IMR-90 (cell line): ENCODE measurements around the gene PRORP. TPM values are rescaled to one million over a fixed set of nuclear protein-coding genes. Genes with fewer than 3 reads are reported as not detected.

Experiments
- ATAC-seq: fragments of 200-7000 bp; cut with Tn5 transposase; 2 replicates; pipeline ENCODE4 v1.9.1; 2020; ENCODE audit warnings: low read depth, mild to moderate bottlenecking, moderate library complexity
- BruUV-seq: library from RNA; stranded (reverse); fragments of 400-500 nt; replicated peaks from 2 replicates; lab custom pipeline; 2021; lab: Mats Ljungman, UMichigan
- CTCF ChIA-PET: fragments of 300-600 bp; formaldehyde crosslinking; extraction: SDS; loops from one replicate; lab custom pipeline; 2021; ENCODE audit warnings: antibody characterized with exemption; lab: Yijun Ruan, JAX
- POLR2A ChIA-PET: fragments of 300-600 bp; sonication (Branson Sonifier 250); formaldehyde crosslinking; loops from one replicate; lab custom pipeline; 2022; ENCODE audit warnings: antibody characterized with exemption; ENCODE audit not compliant: unreplicated experiment; lab: Charles Lee
- DNase-seq: peaks from one replicate; pipeline ENCODE4 v3.0.0; 2013
- H2AFZ ChIP-seq: replicated peaks from 2 replicates; pipeline ENCODE3; 2013; ENCODE audit warnings: low read length, mild to moderate bottlenecking; ENCODE audit not compliant: poor library complexity
- H2AK5ac ChIP-seq: 2 replicates; pipeline ENCODE4 v1.6.1; 2013; ENCODE audit warnings: low read depth, low read length, inconsistent platforms
- H2AK9ac ChIP-seq: replicated peaks from 2 replicates; pipeline ENCODE3; 2013; ENCODE audit warnings: mild to moderate bottlenecking, low read depth, low read length, moderate library complexity; ENCODE audit not compliant: poor library complexity
- H2BK120ac ChIP-seq: 2 replicates; pipeline ENCODE4 v1.6.1; 2013; ENCODE audit warnings: low read depth, low read length, inconsistent platforms
- H2BK15ac ChIP-seq: 3 replicates; pipeline ENCODE4 v1.6.1; 2013; ENCODE audit warnings: low read depth, low read length, inconsistent platforms
- H2BK20ac ChIP-seq: 2 replicates; pipeline ENCODE4 v1.6.1; 2013; ENCODE audit warnings: low read depth, mild to moderate bottlenecking, inconsistent platforms, low read length, moderate library complexity
- H2BK5ac ChIP-seq: 2 replicates; pipeline ENCODE4 v1.6.1; 2013; ENCODE audit warnings: mild to moderate bottlenecking, low read depth, low read length, inconsistent platforms; ENCODE audit not compliant: poor library complexity, severe bottlenecking
- H3K14ac ChIP-seq: replicated peaks from 2 replicates; pipeline ENCODE4 v1.6.1; 2013; ENCODE audit warnings: low read depth, low read length, inconsistent platforms
- H3K18ac ChIP-seq: 2 replicates; pipeline ENCODE4 v1.6.1; 2013; ENCODE audit warnings: low read depth, low read length, control low read depth
- H3K23ac ChIP-seq: 2 replicates; pipeline ENCODE4 v1.6.1; 2013; ENCODE audit warnings: low read depth, low read length, inconsistent platforms
- H3K27ac ChIP-seq: 2 replicates; pipeline ENCODE4 v1.5.1; 2013; ENCODE audit warnings: mild to moderate bottlenecking, control low read depth, low read length; ENCODE audit not compliant: insufficient read depth
- H3K27me3 ChIP-seq: 2 replicates; pipeline ENCODE4 v1.6.1; 2013; ENCODE audit warnings: low read length; ENCODE audit not compliant: control insufficient read depth, insufficient read depth
- H3K36me3 ChIP-seq: 2 replicates; pipeline ENCODE4 v1.6.1; 2013; ENCODE audit warnings: low read length, mixed read lengths; ENCODE audit not compliant: control insufficient read depth, insufficient read depth
- H3K4ac ChIP-seq: 2 replicates; pipeline ENCODE4 v1.6.1; 2013; ENCODE audit warnings: low read depth, low read length, inconsistent platforms
- H3K4me1 ChIP-seq: 2 replicates; pipeline ENCODE4 v1.6.1; 2013; ENCODE audit warnings: low read length, mixed read lengths; ENCODE audit not compliant: control insufficient read depth, insufficient read depth
- H3K4me2 ChIP-seq: 2 replicates; pipeline ENCODE4 v1.6.1; 2013; ENCODE audit warnings: low read depth, mild to moderate bottlenecking, control low read depth, low read length, moderate library complexity
- H3K4me3 ChIP-seq: 2 replicates; pipeline ENCODE4 v1.5.1; 2013; ENCODE audit warnings: low read depth, mild to moderate bottlenecking, control low read depth, low read length, moderate library complexity; ENCODE audit not compliant: insufficient read depth
- H3K56ac ChIP-seq: 2 replicates; pipeline ENCODE4 v1.6.1; 2013; ENCODE audit warnings: low read length, inconsistent platforms; ENCODE audit not compliant: insufficient read depth; ENCODE audit errors: extremely low read depth
- H3K79me1 ChIP-seq, 2 experiments: 2 replicates each; pipeline ENCODE4 v1.6.1; 2013; ENCODE audit warnings: low read length in 2 of 2, inconsistent platforms in 1 of 2, low read depth in 1 of 2
- H3K9ac ChIP-seq: 2 replicates; pipeline ENCODE4 v1.6.1; 2013; ENCODE audit warnings: low read depth, low read length, control low read depth
- H3K9me1 ChIP-seq: 2 replicates; pipeline ENCODE4 v1.6.1; 2013; ENCODE audit warnings: low read length, inconsistent platforms; ENCODE audit not compliant: insufficient read depth
- H3K9me3 ChIP-seq: 2 replicates; pipeline ENCODE4 v1.6.1; 2013; ENCODE audit warnings: low read length; ENCODE audit not compliant: control insufficient read depth, insufficient read depth
- H4K20me1 ChIP-seq: 2 replicates; pipeline ENCODE4 v1.6.1; 2013; ENCODE audit warnings: low read length, inconsistent platforms; ENCODE audit not compliant: insufficient read depth
- H4K5ac ChIP-seq: 2 replicates; pipeline ENCODE4 v1.6.1; 2013; ENCODE audit warnings: mild to moderate bottlenecking, low read depth, low read length, control low read depth
- H4K8ac ChIP-seq, 2 experiments: 2 replicates each; pipeline ENCODE4 v1.6.1; 2013; ENCODE audit warnings: low read depth in 2 of 2, low read length in 2 of 2, control low read depth in 1 of 2, inconsistent platforms in 1 of 2
- H4K91ac ChIP-seq: 2 replicates; pipeline ENCODE4 v1.6.1; 2013; ENCODE audit warnings: low read depth, low read length, inconsistent platforms; ENCODE audit not compliant: insufficient read depth
- BHLHE40 ChIP-seq: fragments of 150-350 bp; IDR thresholded peaks from 2 replicates; pipeline ENCODE4 v1.6.1; 2016; ENCODE audit warnings: mild to moderate bottlenecking, low read depth, low read length
- CEBPB ChIP-seq: IDR thresholded peaks from 2 replicates; pipeline ENCODE4 v1.6.1; 2012; ENCODE audit warnings: low read depth, low read length, improper control_type of control experiment
- CHD1 ChIP-seq: IDR thresholded peaks from 2 replicates; pipeline ENCODE4 v1.6.1; 2012; ENCODE audit warnings: low read depth, low read length, improper control_type of control experiment
- CTCF ChIP-seq: conservative IDR thresholded peaks from 2 replicates; pipeline ENCODE4 v1.5.1; 2012; ENCODE audit warnings: mild to moderate bottlenecking, low read depth, low read length, improper control_type of control experiment
- FOS ChIP-seq: fragments of 150-350 bp; IDR thresholded peaks from 2 replicates; pipeline ENCODE4 v1.6.1; 2016; ENCODE audit warnings: low read depth, low read length
- MAFK ChIP-seq: IDR thresholded peaks from 2 replicates; pipeline ENCODE4 v1.6.1; 2012; ENCODE audit warnings: low read depth, low read length, improper control_type of control experiment
- MAZ ChIP-seq: IDR thresholded peaks from 2 replicates; pipeline ENCODE4 v1.6.1; 2012; ENCODE audit warnings: low read depth, mild to moderate bottlenecking, low read length, improper control_type of control experiment, moderate library complexity, borderline replicate concordance
- MXI1 ChIP-seq: IDR thresholded peaks from 2 replicates; pipeline ENCODE4 v1.6.1; 2012; ENCODE audit warnings: low read depth, mild to moderate bottlenecking, low read length, moderate library complexity, borderline replicate concordance
- NFE2L2 ChIP-seq: fragments of 150-350 bp; IDR thresholded peaks from 2 replicates; pipeline ENCODE4 v1.6.1; 2016; ENCODE audit warnings: low read depth, mild to moderate bottlenecking, low read length
- POLR2A ChIP-seq: IDR thresholded peaks from 2 replicates; pipeline ENCODE4 v1.6.1; 2012; ENCODE audit warnings: mild to moderate bottlenecking, low read depth, low read length
- RAD21 ChIP-seq: IDR thresholded peaks from 2 replicates; pipeline ENCODE4 v1.6.1; 2012; ENCODE audit warnings: low read length, improper control_type of control experiment
- RCOR1 ChIP-seq: IDR thresholded peaks from 2 replicates; pipeline ENCODE4 v1.6.1; 2012; ENCODE audit warnings: mild to moderate bottlenecking, low read length, improper control_type of control experiment; ENCODE audit not compliant: insufficient replicate concordance
- RFX5 ChIP-seq: IDR thresholded peaks from 2 replicates; pipeline ENCODE4 v1.8.0; 2012; ENCODE audit warnings: low read depth, mild to moderate bottlenecking, low read length, moderate library complexity
- SMC3 ChIP-seq: fragments of 150-350 bp; IDR thresholded peaks from 2 replicates; pipeline ENCODE4 v1.6.1; 2016; ENCODE audit warnings: low read depth, mild to moderate bottlenecking, antibody characterized with exemption, low read length, moderate library complexity
- WGBS, 2 experiments: methylation state at CpG; one replicate each; pipeline versions ENCODE4 v1.1.5 to v1.1.7; 2013; ENCODE audit warnings: missing lambda C conversion rate in 2 of 2; ENCODE audit not compliant: insufficient read length in 1 of 2; ENCODE audit errors: extremely low coverage in 2 of 2; 5-methylcytosine and 5-hydroxymethylcytosine counted together
- dilution Hi-C: fragments of 300-500 bp; cut with HindIII; formaldehyde crosslinking; loops from one replicate; pipeline ENCODE4 v1.14.3; 2018; ENCODE audit warnings: low sequenced_read_pairs; ENCODE audit not compliant: unreplicated experiment
- in situ Hi-C: fragments of 300-500 bp; cut with MboI; formaldehyde crosslinking; loops from 3 replicates; pipeline ENCODE4 v1.14.3; 2019; ENCODE audit warnings: low sequenced_read_pairs, inconsistent platforms, mixed read lengths
- intact Hi-C: fragments of 100-400 bp; cut with micrococcal nuclease; formaldehyde crosslinking; loops from 2 replicates; pipeline ENCODE4 v1.10.0; 2022
- polyA plus RNA-seq, 3 experiments: library from polyadenylated mRNA; depleted of rRNA; stranded (reverse); fragments of >200 nt; gene quantifications; 2 replicates each; pipeline ENCODE4 v1.2.3, GENCODE V29; 2012; ENCODE audit warnings: low replicate concordance in 1 of 3
- total RNA-seq: library from RNA; depleted of rRNA; stranded (reverse); fragments of >200 nt; gene quantifications from 2 replicates; pipeline ENCODE4 v1.2.3, GENCODE V29; 2012
- TF ChIP-seq, protein P1 (sequence below): fragments of 150-350 bp; IDR thresholded peaks from 2 replicates; pipeline ENCODE4 v1.6.1; 2016; ENCODE audit warnings: low read depth, mild to moderate bottlenecking, low read length, moderate library complexity, borderline replicate concordance
- TF ChIP-seq, protein P2 (sequence below): fragments of 150-350 bp; IDR thresholded peaks from 2 replicates; pipeline ENCODE4 v1.6.1; 2017; ENCODE audit warnings: mild to moderate bottlenecking, antibody characterized with exemption, low read length, low read depth

Gene PRORP
- total and polyA plus RNA-seq, 2 of the 4 experiments (the other 2 are of a cell fraction): 18.0 to 50.5 TPM

GRCh38 chr14:35163384-35163783, 41.0 kb downstream of the PRORP start:
- Histone ChIP-seq H3K4ac (no peak overlapping the region), H4K20me1 (no peaks in the 10 kb centered on the region), H4K5ac (no peak overlapping the region), H3K4me2 (no peak overlapping the region), H3K9me1 (peaks cover 7% of the 10 kb centered on the region), H3K23ac (no peak overlapping the region), H3K56ac (no peak overlapping the region), H2BK15ac (no peak overlapping the region), H3K36me3 (peaks cover 3% of the 10 kb centered on the region), H3K79me1 (peaks cover 10 to 30% of the 10 kb centered on the region in 2 experiments), H2BK5ac (no peak overlapping the region), H3K4me1 (peaks cover 8% of the 10 kb centered on the region), H4K91ac (no peak overlapping the region), H3K14ac (no peak overlapping the region), H3K27ac (no peak overlapping the region), H3K27me3 (no peaks in the 10 kb centered on the region), H3K18ac (no peak overlapping the region), H3K9ac (no peak overlapping the region), H2AK9ac (no peak overlapping the region), H3K9me3 (no peaks in the 10 kb centered on the region), H3K4me3 (no peak overlapping the region), H2BK20ac (no peak overlapping the region), H2BK120ac (no peak overlapping the region), H2AFZ (no peak overlapping the region), H2AK5ac (no peak overlapping the region), H4K8ac (no peak overlapping the region)
- BruUV-seq: no TSS peak
- no peak for DNase-seq
- POLR2A ChIA-PET: no interaction called here
- dilution Hi-C loops: no loop called here
- CTCF ChIA-PET: no interaction called here
- no peak for ATAC-seq
- WGBS, 2 experiments: no CpG with 5 or more reads among the region's 1 CpG
- intact Hi-C loops: loop anchor here (5.0 kb wide), 1 partner anchor 49 kb away; no protein-coding TSS in a partner anchor
- TF ChIP-seq FOS (no peak), BHLHE40 (no peak), CHD1 (no peak), MXI1 (no peak), NFE2L2 (no peak), RAD21 (no peak), POLR2A (no peak), CEBPB (no peak), CTCF (no peak), SMC3 (no peak), RCOR1 (no peak), MAZ (no peak), MAFK (no peak), RFX5 (no peak)
- TF ChIP-seq, protein P1, sequence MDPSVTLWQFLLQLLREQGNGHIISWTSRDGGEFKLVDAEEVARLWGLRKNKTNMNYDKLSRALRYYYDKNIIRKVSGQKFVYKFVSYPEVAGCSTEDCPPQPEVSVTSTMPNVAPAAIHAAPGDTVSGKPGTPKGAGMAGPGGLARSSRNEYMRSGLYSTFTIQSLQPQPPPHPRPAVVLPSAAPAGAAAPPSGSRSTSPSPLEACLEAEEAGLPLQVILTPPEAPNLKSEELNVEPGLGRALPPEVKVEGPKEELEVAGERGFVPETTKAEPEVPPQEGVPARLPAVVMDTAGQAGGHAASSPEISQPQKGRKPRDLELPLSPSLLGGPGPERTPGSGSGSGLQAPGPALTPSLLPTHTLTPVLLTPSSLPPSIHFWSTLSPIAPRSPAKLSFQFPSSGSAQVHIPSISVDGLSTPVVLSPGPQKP: no peak
- TF ChIP-seq, protein P2, sequence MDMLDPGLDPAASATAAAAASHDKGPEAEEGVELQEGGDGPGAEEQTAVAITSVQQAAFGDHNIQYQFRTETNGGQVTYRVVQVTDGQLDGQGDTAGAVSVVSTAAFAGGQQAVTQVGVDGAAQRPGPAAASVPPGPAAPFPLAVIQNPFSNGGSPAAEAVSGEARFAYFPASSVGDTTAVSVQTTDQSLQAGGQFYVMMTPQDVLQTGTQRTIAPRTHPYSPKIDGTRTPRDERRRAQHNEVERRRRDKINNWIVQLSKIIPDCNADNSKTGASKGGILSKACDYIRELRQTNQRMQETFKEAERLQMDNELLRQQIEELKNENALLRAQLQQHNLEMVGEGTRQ: no peak
- in situ Hi-C loops: no loop called here
